Eye (tissue), 1 donor: Measurements from ENCODE around the gene TXNRD1.

ENCODE experiments used
- DNase-seq: peaks from one replicate; pipeline ENCODE4 v3.0.0-alpha.2; 2015

TXNRD1 gene

GRCh38 chr12:104285740-104286515 is 70.3 kb downstream of the TXNRD1 start:
- no peak for DNase-seq

GRCh38 chr12:104286516-104287482 is 71.2 kb downstream of the TXNRD1 start:
- peak; percentile 97 for DNase-seq

GRCh38 chr12:104288635-104289274 is 73.2 kb downstream of the TXNRD1 start:
- peak; percentile 92 for DNase-seq

DNA sequence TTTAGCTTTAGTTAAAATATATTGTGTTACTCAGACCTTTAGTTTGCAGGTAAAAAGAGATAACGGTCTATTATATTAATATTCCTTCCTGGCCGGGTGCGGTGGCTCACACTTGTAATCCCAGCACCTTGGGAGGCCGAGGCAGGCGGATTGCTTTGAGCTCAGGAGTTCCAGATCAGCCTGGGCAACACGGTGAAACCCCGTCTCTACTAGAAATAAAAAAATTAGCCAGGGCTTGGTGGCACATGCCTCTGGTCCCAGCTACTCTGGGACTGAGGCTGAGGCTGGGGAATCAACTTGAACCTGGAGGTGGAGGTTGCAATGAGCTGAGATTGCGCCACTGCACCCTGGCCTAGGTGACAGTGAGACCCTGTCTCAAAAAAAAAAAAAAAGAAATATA is 74.7 kb downstream of the TXNRD1 start:
- no peak for DNase-seq

- no peak for DNase-seq
These were observed 75.3 kb downstream of the TXNRD1 start for GRCh38 chr12:104290855-104291254.

DNA sequence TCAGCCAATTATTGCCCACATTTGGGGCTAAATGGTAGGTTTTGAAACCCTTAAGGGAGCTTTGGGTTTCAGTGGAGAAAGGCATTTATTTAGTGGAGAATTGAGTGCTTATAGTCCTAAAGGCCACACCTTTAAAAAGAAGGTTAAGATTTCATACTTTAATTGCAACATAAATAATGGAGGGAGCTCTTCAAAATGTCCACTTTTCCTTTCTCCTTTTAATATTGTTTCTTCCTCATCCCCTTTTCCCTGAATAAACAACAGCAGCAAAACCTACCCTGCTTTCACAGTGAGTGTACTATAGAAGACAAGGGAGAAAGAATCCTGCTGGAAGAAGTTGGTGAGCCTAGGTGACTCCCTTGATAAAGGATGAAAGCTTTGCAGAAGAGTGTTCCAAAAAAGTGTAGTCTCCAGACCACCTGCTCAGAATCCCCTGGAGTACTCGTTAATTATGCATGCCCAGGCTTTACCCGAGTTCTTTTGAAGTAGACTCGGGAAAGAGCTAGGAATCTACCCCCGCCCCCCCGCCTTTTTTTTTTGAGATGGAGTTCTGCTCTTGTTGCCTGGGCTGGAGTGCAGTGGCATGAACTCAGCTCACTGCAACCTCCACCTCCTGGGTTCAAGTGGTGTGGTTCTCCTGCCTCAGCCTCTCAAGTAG is 76.4 kb downstream of the TXNRD1 start:
- no peak for DNase-seq

DNA sequence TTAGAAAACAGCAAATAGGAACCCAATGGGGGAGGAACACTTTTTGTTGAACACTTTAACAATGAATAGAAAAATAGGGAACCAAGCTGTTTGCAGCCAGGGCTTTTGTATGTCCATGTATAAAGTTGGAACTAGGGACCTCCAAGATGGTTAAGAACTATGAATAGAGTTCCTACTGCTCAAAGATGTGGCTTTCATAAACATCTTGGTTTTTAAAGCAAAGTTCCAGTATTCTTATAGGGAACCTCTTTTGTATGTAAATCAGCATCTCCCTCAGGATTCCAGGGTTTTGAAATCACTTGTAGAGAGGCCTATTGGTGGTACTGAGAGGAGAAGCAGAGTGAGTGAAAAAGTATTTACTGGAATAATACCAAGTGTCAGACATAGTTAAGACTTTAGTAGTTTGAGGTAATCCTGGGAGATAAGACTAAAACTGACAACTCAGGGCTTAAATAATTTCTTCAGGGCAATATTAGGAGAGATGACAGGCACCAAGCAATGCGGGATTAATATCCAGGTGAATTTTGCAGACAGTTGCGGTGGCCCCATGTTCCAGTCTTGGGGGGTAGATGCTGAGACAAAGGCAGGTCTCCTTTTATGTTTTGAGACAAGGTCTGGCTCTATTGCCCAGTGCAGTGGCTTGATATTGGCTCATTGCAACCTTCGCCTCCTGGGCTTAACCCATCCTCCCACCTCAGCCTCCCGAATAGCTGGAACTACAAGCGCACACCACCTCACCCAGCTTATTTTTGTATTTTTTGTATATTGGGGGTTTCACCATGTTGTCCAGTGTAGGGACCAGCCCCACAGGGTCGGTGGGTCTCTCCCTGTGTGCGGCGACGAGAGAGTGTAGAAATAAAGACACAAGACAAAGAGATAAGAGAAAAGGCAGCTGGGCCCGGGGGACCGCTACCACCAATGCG is 77.6 kb downstream of the TXNRD1 start:
- DNase-seq = no peak

DNA sequence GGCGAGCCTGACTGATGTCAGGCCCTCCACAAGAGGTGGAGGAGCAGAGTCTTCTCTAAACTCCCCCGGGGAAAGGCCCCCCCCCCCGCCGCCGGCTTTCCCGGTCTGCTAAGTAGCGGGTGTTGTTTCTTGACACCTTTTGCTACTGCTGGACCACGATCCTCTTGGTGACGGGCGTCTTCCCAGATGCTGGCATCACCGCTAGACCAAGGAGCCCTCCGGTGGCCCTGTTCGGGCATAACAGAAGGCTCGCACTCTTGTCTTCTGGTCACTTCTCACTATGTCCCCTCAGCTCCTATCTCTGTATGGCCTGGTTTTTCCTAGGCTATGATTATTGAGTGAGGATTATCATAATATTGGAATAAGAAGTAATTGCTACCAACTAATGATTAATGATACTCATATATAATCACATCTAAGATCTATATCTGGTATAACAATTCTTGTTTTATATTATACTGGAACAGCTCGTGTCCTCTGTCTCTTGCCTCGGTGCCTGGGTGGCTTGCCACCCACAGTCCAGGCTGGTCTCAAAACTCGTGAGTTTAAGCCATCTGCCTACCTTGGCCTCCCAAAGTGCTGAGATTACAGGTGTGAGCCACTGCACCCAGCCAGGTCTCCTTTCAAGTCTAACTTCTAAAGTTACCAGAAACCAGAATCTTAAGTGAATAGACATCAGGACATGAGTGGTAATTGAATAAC is 78.7 kb downstream of the TXNRD1 start:
- peak; percentile 41 for DNase-seq

- no peak for DNase-seq
These were observed 79.5 kb downstream of the TXNRD1 start for GRCh38 chr12:104294927-104295668.

DNA sequence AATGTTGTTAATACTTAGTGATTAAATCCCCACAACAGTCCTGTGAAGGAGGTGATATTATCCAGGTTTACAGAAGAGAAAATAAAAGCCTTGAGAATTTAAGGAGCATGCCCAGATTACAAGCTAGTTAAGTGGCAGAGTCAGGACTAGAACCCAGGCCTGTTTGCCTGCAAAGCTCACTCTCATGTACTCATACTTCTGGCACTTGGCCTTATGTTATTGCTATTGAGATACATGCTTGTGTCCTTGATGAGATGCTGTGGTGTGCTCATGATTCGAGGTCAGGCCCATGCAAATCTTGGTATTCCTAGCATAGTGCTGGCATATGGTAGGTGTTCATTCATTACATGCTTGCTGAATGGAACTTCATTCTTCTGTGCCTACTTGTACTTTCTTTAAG is 80.4 kb downstream of the TXNRD1 start:
- no peak for DNase-seq

DNA sequence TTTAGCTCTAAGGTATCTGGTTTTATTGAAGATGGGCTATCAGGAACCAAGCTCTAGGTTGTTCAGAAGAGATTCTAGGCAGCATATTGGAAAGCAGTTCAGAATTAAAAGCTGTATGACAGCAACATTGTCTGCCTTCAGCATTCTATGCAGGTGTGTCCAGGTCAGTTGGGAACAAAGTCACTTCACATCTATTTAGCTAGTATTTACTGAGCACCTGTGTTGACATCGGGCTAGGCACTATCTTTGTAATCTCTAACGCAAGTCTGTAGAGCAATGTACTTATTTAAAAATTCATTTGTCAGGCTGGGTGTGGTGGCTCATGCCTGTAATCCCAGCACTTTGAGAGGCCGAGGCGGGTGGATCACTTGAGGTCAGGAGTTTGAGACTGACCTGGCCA is 81.1 kb downstream of the TXNRD1 start:
- DNase-seq = no peak

GRCh38 chr12:104297477-104298113 is 82.0 kb downstream of the TXNRD1 start:
- DNase-seq = no peak

DNA sequence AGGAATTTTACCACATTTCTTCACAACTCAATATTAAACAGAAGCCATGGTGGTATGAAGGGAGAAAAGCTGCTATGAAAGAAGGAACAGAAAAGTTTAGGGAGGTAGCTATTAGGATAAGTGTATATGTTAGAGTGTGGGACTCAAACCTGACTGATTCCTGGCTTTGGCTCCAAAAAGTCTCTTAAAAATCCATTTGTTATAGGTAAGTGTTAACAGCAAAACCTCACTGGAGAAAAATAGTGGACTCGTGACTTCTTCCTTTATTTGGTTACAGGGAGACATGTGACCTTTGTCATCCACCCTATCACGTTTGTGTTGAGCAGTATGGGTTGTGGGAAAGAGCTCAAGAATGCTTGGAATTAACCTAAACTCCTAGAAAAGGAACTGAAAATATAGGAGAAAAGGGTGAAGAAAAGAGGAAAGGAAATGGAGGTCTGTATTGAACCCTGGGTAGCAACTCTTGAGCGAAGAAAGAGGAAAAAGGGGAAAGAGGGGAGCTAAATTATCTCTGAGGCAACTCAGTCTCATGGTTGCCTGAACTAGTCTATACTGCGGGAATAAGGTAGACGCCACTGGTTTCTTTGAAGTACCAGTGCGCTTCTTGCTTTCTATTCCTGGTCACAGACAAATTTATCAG is 84.4 kb downstream of the TXNRD1 start:
- no peak for DNase-seq

DNA sequence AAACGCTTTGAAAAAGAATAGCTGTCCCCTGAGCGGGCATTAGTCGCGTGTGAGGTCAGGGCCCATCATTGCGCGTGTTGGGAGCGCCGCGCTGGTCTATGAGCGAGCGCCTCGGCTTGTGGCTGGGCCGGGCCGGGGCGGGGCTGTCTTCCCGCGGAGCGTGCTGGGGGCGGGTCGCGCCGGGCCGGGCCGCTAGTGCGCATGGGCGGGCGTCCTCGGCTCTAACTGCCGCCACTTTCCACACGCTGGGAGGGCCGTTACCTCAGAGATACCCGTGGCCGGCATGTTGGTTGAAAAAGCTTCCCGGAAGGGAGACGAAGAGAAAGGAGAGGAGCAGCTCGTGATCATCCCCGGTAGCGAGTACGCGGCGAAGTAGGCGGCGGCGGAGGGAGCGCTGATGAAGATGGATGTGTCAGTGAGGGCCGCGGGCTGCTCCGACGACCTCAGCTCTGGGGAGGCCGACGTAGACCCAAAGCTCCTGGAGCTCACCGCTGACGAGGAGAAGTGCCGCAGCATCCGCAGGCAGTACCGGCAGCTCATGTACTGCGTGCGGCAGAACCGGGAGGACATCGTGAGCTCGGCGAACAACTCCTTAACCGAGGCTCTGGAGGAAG is 88.1 kb downstream of the TXNRD1 start, which contains the start of gene EID3:
Gene EID3 (plus strand): TSS at position 202 of the 614 bp plus-strand sequence. CDS start 196 bp downstream, at position 398.
- peak; percentile 93 for DNase-seq

DNA sequence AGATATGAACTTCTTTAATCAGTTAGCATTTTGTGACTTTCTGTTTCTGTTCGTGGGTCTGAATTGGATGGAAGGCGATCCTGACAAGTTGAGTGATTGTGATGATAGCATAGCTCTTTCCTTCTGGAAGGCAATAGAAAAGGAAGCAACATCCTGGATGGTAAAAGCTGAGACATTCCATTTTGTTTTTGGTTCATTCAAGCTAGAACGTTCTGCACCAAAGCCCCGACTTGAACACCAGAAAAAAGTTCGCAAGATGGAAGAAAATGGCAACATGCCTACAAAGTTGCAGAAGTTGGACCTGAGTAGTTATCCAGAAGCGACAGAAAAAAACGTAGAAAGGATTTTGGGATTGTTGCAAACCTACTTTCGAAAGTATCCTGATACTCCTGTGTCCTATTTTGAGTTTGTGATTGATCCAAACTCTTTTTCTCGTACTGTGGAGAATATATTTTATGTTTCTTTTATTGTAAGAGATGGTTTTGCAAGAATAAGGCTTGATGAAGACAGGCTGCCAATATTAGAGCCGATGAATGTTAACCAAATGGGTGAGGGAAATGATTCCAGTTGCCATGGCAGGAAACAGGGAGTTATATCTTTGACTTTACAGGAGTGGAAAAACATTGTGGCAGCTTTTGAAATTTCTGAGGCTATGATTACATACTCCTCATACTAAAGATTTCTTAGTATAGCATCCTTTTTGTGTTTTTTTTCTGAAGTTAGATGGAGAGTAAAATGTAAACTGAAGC is 88.9 kb downstream of the TXNRD1 start:
- DNase-seq = peak; percentile 25

DNA sequence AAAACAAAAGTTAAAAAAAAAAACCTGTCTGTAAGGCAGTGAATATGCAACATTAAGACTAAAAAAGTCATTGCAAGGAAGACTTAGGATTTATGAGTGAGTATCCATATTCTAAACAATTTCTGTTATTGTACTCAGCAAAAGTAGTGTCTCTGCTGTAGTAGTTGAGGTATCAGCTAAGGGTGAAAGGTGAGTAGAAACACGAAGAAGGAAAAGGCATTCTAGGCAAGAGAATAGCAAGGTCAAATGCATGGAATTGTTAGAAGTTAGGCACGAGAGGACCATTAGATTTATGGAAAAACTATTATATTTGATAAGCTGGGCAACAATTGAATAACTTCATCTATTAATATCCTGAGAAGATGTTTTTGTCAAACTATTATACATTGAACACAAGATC is 89.8 kb downstream of the TXNRD1 start:
- DNase-seq = no peak

GRCh38 chr12:104306376-104306775 is 90.8 kb downstream of the TXNRD1 start:
- no peak for DNase-seq
